NCI-H2196 (cell line): ENCODE results near the gene INPP5A.

Experiments used
- DNase-seq: peaks from one replicate; lab custom pipeline; 2025; ENCODE audit not compliant: unreplicated experiment; lab: John Stamatoyannopoulos, UW

INPP5A gene

DNA sequence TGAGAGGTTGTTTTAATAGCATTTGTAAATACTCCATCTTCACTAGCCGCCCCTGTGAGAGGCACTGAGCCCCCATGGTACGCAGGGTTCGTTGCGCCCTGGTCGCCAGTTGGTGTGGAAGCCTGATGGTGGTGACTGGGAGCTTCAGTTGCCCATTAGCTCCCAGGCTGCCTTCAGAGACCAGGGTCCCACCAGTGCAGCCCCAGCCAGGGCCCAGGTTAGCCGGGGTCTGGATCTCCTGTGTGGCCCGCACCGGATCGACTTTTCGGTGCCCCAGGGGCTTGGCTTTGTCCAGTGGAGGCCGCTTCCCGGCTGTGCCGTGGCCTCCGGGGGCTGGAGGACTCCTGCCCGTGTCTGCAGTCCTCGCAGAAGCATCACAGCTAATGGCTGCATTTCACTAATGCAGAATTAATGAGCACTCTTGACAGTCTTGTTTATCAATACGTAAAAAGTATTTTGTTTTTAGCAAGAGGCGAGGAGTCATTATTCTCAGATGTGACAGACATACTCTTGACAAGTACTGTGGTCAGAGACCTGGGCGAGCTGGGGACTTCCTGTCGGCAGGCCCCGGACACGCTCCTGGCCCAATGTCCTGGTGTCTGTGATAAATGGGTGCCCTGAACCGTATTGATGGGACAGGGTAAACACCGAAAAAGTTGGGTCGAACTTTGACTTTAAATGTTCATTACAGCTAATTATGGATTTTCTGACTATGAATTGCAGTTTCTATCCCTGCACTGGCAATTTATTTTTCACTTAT lies 148.5 kb downstream of the INPP5A start:
- DNase-seq, result no peak

DNA sequence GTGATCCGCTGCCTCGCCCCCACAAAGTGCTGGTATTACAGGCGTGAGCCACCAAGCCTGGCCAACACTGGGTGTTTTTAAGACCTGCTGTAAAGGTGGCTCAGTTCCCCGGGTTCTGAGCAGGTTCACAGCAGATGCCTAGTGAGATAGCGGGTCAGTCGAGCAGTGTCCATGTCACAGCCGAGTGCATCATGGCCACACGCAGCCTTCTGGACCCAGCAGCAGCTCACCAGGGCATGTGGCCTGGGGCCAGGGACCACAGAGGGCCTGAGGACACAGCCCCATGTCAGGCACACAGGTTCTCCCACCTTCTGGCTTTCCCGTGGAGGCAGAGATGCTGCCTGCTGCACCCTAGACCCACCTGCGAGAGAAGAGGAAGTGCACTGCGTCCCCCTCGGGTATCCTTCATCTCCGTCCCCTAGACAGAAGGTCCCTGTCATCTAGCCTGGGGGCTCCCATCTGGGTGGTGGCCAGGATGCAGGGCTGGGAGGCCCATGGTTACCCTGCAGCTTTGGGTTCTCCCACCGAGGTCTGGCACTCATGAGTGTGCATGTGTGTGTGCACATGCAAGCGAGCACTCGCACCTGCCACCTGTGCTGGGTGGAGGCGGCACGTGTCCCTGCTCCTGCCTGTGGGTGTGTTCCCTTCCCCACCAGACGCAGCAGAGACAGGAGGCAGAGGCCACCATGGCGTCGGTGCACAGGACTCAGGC lies 149.8 kb downstream of the INPP5A start:
- DNase-seq, result no peak

DNA sequence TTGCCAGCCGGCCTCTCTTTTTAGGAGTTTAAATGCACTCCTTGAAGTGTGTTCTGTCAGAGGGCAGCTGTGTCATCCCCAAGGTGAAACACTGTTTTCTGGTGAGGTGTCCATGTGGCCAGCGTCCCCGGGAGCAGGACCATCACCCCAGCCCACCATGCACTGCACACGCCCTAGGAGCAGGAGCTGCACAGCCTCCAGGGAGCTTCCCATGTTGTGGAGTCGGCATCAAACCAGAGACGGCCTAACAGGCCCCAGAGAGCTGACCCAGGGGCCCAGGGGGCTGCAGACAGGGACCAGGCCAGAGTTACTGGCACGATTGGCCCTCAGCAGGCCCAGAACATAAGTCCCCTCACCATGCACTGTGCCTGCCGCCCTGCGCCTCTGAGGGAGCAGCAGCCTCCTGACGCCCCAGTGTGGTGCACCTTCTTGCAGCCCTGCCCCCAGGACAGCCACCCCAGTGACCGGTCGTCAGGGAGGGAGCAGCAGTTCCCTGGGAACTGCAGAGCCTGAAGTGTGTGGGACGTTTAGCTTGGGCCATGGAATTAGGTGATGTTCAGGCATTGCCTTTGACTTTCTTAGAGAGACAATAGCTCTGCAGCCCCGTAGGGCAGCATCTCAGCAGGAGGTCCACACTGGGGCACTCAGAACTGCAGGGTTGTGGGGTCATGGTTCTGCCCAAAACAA lies 150.4 kb downstream of the INPP5A start:
- no peak for DNase-seq

DNA sequence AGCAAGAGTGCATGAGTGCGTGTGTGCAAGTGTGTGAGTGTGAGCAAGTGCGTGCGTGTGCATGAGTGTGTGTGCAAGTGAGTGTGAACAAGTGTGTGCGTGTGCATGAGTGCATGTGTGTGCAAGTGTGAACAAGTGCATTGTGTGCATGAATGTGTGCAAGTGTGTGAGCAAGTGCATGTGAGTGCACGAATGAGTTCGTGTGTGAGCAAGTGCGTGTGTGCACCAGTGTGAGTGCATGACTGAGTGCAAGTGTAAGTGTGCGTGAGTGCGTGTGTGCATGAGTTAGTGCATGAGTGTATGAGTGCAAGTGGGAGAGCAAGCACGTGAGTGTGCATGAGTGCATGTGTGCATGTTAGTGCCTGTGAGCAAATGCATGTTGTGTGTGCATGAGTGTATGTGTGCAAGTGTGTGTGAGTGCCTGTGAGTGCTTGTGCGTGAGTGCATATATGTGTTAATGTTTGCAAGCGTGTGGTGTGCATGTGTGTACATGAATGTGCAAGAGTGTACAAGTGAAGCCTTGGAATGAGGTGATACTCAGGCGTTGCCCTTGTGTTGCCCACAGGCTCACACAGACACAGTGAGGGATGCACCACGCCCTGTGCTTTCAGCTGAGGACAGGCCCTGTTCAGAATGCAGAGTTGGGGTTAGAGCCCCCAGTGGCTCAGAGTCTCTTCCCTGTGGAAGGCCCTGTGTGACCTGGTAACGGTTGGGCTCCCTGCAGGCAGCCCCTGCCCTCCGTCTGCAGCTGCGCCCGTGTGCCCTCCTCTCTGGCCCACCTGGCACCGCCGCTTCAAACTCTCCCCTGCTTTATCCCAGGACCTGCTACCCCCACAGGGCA lies 151.2 kb downstream of the INPP5A start:
- DNase-seq, result no peak

DNA sequence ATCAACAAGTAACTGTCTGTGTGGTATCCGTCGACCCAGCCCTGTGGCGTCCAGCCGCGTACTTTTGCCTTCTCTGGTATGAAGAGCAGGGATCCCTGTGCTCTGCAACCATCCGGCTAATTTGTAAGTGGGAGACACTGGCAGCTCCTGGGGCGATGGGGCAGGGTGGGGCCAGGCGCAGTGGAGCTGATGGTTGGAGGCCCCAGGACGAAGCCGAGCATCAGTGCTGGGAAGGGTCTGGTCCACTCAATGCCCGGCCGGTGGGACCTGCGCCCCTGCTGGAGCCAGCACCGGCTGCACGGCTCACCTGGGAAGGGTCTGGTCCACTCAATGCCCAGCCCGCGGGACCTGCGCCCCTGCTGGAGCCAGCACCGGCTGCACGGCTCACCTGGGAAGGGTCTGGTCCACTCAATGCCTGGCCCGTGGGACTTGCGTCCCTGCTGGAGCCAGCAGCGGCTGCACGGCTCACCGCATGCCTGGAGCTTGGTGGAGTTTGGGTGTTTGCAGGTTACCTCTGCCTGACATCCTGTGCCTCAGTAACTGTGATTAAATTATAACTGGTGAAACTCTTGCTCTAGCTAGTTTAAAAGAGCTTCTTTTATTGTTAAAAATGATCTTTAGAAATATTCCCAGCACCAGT lies 152.3 kb downstream of the INPP5A start:
- DNase-seq, result no peak

DNA sequence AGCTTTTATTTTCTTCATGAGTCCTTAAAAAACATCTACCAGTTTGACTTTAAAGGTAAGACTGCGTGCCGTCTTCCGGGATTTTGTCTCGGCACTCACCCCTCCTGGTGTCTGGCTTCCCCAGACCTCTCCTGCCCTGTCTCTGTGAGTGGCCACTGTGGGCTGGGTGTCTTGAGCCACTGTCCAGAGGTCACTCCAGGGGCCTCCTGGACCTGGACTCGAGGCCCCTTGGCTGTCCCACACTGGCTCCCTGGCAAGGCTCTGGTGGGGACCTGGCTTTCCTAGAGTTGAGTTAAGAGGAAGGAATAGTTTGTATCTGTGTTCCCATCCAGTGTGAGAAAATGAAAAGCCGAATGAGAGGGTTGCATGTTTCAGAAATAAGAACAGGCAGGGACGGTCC lies 152.8 kb downstream of the INPP5A start:
- no peak for DNase-seq

DNA sequence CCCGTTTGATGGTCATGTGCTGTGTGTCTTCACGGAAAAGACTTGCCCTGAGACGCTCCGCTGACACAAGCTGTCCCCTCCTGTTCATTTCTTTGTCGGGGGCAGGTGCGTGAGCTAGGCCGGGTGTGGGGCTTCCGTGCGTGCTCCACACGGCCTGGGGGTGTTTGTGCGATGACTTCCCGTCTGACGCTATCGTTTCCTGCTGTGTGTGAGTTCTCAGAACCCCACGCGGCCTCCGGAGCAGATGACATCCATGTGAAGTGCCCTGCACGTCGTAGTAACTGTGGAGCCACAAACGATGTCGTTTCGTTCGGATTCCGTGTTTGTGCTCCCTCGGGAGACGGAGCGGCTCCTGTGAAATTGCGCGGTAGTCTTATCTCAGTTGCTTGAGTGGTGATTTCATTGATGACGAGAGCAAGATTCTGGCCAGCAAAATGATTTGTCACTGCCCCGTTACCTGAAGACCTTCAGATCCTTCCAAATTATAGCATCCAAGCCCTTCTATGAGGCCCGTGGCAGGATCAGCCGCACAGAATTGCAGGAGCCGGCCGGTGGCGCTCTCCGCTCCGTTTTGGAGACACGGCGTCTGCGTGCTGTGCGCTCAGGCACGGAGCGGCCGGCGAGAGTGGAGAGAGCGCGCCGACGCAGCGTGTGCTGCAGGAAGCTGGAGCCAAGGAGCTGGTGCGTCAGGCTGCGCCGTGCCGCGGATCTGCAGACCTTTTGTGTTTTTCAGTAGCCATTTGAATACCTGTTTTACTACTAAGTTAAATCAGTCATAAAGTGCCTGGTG lies 153.4 kb downstream of the INPP5A start:
- no peak for DNase-seq

DNA sequence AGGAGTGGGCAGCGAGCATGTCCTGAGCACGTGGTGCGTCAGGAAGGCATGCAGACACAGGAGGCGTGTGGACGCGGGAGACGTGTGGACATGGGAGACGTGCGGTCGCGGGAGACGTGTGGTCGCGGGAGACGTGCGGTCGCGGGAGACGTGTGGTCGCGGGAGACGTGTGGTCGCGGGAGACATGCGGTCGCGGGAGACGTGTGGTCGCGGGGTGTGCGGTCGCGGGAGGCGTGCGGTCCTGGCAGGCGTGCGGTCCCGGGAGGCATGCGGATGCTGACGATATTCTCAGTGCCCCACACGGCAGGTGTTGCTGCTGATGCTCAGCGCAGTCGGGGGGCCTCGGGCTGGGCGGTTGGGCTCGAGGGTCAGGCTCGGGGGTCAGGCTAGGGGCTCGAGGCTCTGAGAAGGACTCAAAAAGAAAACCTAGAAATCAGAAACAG lies 154.1 kb downstream of the INPP5A start:
- no peak for DNase-seq

DNA sequence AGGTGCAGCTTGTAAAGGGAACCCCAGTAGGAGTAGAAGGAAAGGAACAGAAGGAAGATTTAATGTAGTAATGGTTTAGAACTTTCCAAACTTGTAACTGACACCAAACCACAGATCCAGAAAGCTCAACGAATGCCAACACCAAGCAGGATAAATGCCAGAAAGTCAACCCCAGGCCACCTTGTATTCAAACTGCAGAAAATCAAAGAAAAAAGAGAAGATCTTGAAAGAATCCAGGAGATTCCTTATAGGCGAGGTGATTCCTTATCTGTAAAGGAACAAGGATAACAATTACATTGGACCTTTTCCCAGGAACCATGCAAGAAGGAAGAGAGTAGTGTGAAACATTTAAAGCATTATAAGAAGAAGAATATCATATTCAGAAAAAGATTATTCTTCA lies 154.7 kb downstream of the INPP5A start:
- no peak for DNase-seq

DNA sequence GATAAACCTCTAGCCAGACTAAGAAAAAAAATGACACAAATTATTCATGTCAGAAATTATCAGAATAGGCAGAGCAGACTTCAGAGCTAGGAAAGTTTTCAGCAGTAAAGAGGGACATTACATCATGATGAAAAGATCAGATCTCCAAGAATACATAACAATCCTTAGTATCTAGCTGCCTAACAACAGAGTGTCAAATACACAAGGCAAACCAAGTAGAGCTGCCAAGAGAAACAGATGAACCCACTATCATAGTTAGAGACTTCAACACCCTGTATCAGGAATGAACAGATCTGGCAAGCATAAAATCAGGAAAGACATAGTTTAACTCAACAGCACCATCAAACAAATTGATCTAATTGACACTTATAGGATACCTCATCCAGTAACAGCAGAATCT lies 156.1 kb downstream of the INPP5A start:
- DNase-seq, result no peak

DNA sequence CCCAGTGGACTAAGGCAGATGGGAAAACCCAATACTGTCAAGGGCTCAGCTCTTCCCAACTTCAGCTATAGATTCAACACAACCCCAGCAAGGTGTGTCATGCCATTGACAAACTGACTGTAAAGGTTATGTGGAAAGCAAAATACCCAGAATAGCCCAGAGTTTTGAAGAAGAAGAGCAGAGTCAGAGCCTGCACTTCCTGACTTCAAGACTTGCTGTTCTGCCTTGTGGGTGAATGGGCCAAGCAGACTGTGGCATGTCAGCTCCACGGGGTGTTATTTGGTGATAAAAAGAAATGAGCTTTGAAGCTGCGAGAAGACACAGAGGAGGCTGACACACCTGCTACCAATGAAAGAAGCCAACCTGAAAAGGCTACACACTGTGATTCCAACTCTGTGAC lies 158.6 kb downstream of the INPP5A start:
- no peak for DNase-seq

DNA sequence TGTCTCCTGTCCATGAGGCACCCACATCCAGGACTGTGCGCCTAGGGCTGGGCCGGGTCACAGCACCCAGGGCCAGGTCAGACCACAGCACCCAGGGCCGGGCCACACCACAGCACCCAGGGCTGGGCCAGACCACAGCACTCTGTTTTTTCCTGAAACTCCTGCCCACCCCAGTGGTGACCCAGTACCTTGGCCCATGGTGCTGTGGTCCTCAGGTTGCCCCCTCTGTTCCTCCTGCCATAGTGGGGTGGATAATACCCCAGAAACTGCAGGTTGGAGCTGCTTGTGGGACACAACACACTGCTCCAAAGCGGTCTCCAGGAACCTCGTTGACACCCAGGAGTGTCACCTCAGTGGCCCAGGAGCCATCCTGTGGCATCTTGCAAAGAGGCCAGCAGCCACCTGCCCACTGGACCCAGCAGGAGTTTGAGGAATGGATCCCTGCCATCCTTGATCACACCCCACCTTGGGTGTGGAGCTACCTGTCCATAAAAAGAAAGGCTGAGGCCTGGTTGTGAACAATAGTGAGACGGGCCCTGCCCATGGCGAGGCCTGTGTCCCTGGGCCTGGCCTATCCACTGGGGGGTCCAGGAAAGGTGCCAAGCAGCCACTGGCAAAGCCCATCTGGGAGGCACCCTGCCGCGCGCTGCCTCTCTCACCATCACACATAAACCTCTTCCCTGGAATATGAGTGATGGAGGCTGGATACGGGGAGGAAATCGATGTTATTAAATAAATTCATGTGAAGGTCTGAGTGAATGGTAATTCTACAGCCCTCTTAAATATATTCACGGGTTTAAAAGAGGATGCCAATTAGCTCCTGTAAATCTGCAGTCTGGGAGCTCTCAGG lies 159.4 kb downstream of the INPP5A start:
- DNase-seq, result no peak

DNA sequence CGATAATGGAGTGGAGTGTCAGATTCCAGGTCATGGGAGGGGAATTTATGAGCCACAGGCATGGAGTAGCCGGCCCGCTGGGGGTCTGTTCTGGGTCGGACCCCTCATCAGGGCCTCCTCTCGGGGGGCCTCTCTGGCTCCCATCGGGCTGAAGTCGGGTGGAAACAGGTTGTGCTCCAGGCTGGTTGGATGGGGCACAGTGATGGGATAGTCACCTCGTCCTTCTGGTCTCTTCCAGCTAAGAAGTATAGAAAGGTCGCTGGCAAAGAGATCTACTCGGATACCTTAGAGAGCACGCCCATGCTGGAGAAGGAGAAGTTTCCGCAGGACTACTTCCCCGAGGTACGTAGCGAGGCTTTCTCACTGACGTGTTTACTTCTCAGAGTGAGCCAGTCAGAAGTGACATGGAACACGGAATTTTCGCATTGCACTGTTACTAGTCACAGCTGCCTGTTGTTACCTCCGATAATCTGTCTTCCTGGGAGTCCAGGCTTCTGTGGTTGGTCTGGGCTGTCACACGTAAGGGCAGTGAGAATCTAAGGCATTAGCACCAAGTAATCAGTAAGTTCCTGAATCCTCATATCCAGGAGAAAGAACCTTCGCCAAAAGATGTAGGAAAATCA lies 160.1 kb downstream of the INPP5A start:
- no peak for DNase-seq

DNA sequence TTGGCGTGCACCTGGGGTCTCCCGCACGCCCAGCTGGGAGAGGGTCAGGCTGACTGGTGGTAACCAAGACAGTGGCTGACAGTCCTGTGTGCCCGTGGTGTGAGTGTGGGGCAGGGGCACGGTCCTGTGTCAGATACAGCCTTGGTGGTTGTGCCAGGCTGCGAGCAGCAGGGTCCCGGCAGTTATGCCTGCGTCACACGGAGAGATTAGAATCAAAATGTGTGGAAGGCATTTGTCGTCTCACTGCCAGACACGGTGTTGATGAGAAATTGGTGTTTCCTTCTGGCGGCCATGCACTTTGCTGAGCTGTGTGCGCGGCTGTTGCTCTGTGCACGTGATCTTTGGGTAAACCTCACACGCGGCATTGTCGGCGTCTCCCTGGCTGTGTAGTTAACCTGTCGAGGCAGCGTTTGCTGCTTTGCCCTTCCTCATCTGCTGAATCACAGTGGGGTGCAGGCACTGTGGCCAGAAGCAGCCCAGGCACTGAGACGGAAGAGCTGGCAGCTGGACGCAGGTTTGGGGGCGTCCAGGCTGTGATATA lies 160.7 kb downstream of the INPP5A start:
- DNase-seq, result no peak

DNA sequence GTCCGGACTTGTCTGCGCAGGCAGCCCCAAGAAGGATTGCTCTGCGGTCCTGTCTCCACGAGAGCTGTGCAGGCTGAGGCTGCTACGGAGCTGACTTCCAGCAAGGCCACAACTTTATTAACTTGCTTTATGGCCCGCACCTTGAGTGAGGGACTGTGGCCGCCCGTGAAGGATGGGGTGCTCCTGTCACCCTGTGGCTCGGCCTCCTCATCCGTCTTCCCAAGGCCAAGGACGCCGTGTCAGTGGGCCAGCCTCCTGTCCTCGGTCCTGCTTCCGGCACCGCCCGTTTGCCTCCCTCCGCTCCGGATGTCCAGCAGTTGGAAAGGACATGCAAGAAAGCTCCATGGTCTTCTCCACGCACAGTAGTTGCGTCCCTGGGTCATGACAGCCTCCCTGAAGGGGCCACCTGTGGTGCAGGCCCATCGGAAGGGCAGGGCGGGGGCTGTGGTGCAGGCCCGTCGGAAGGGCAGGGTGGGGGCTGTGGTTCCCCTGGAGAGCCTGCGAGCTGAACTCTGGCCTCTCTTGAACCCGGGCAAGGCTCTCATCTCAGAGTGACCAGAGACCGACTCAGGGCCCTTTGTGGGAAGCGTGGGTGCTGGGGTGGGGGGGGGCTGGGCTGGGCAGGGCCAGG lies 161.3 kb downstream of the INPP5A start:
- DNase-seq, result no peak

DNA sequence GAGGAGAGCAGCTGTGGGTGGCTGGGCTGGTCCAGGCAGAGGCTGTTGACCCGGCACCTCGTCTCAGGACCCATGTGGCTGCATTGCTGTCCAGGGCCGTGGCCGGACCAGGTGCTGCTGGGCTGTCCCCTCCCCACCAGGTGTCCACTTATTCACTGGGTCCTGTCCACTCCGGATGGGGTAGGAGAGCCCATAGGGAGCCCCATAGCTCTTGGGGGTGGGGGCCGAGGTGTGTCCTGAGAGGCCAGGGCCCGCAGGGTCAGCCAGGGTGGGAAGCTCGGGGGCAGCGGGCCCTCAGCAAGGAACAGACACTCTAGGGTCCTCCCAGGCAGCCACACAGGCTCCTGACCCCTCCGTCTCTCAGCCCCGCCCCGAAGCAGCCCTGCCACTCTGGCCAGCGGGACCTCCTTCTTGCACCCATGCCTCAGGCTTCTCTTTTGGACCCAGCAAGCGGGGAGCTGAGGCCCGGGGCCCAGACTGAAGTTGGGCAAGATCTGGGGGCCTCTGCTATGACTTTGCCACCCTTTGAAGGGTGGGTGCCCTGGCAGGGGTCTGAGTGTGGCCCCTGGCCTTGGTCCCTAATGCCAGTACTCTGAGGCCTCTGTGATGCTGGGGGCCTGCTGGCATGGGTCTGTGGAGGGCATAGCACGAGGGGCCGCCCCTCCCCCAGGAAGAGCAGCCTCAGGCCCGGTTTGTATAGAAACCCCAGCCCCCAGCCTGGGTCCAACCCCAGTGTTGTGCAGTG lies 162.0 kb downstream of the INPP5A start:
- no peak for DNase-seq
